PC-9 (cell line): ENCODE measurements around the gene ALG14. TPM values are rescaled to one million over a fixed set of nuclear protein-coding genes. Genes with fewer than 3 reads are reported as not detected.

Experiments used
- Bru-seq: library from RNA; stranded (reverse); fragments of 400-500 nt; gene quantifications from one replicate; lab custom pipeline; 2021; lab: Mats Ljungman, UMichigan
- BruChase-seq, 2 experiments: library from RNA; stranded (reverse); fragments of 400-500 nt; gene quantifications; one replicate each; lab custom pipeline; 2021; lab: Mats Ljungman, UMichigan
- BruUV-seq: library from RNA; stranded (reverse); fragments of 400-500 nt; replicated peaks from 2 replicates; lab custom pipeline; 2021; lab: Mats Ljungman, UMichigan
- CTCF ChIA-PET: fragments of 300-600 bp; sonication (Branson Sonifier 250); formaldehyde crosslinking; loops from one replicate; lab custom pipeline; 2022; ENCODE audit warnings: antibody characterized with exemption; lab: Charles Lee
- POLR2A ChIA-PET: fragments of 300-600 bp; sonication (Branson Sonifier 250); formaldehyde crosslinking; loops from one replicate; lab custom pipeline; 2022; ENCODE audit warnings: antibody characterized with exemption; ENCODE audit not compliant: unreplicated experiment; lab: Charles Lee
- DNase-seq, 2 experiments: peaks; one replicate each; pipeline versions ENCODE4 v3.0.0 to v3.0.0-alpha.2; 2015 to 2022; ENCODE audit warnings: mixed read lengths in 1 of 2
- H2AFZ ChIP-seq: fragments of 200-600 bp; sonication (generic); 2 replicates; pipeline ENCODE4 v1.8.1; 2017; ENCODE audit warnings: antibody characterized with exemption
- H3F3A ChIP-seq: fragments of 200-600 bp; sonication (generic); 2 replicates; pipeline ENCODE4 v1.8.1; 2017; ENCODE audit warnings: antibody characterized with exemption, mild to moderate bottlenecking, low read depth; ENCODE audit not compliant: insufficient read depth
- H3K27ac ChIP-seq: fragments of 200-600 bp; sonication (generic); 2 replicates; pipeline ENCODE4 v1.6.1; 2016; ENCODE audit warnings: mixed run types
- H3K27me3 ChIP-seq: fragments of 200-600 bp; sonication (generic); 2 replicates; pipeline ENCODE4 v1.6.1; 2016; ENCODE audit warnings: low read depth, mixed run types; ENCODE audit not compliant: insufficient read depth
- H3K36me3 ChIP-seq: fragments of 200-600 bp; sonication (generic); 2 replicates; pipeline ENCODE4 v1.6.1; 2016; ENCODE audit warnings: low read depth, mixed run types
- H3K4me1 ChIP-seq: fragments of 200-600 bp; sonication (generic); replicated peaks from 2 replicates; pipeline ENCODE4 v1.6.1; 2016; ENCODE audit warnings: mixed run types; ENCODE audit not compliant: insufficient read depth
- H3K4me2 ChIP-seq: fragments of 200-600 bp; sonication (generic); 2 replicates; pipeline ENCODE4 v1.6.1; 2017; ENCODE audit warnings: mixed run types
- H3K4me3 ChIP-seq: fragments of 200-600 bp; sonication (generic); 2 replicates; pipeline ENCODE4 v1.6.1; 2016; ENCODE audit warnings: mixed run types
- H3K79me2 ChIP-seq: fragments of 200-600 bp; sonication (generic); 2 replicates; pipeline ENCODE4 v1.6.1; 2017; ENCODE audit warnings: low read depth, mixed run types
- H3K9me2 ChIP-seq: fragments of 200-600 bp; sonication (generic); 2 replicates; pipeline ENCODE4 v1.8.1; 2017; ENCODE audit warnings: mild to moderate bottlenecking; ENCODE audit not compliant: insufficient read depth
- H3K9me3 ChIP-seq: fragments of 200-600 bp; sonication (generic); 2 replicates; pipeline ENCODE4 v1.8.1; 2016; ENCODE audit warnings: low read depth; ENCODE audit not compliant: insufficient read depth
- H4K20me1 ChIP-seq: fragments of 200-600 bp; sonication (generic); 2 replicates; pipeline ENCODE4 v1.8.1; 2017; ENCODE audit not compliant: insufficient read depth
- CTCF ChIP-seq: fragments of 200-600 bp; sonication (generic); conservative IDR thresholded peaks from 2 replicates; pipeline ENCODE4 v1.6.1; 2017; ENCODE audit warnings: mixed run types, antibody characterized with exemption, mild to moderate bottlenecking, moderate library complexity
- EZH2 ChIP-seq: fragments of 200-600 bp; sonication (generic); IDR thresholded peaks from 2 replicates; pipeline ENCODE4 v1.8.0; 2017; ENCODE audit warnings: antibody characterized with exemption, low read depth
- intact Hi-C: fragments of 100-400 bp; cut with micrococcal nuclease; formaldehyde crosslinking; loops from one replicate; pipeline ENCODE4 v1.10.0; 2022; ENCODE audit not compliant: unreplicated experiment
- long read RNA-seq: library from polyadenylated mRNA; stranded (forward); transcript quantifications from one replicate; pipeline ENCODE4 v2.0.0, GENCODE V29; 2022
- total RNA-seq: library from RNA; stranded (reverse); gene quantifications from 2 replicates; pipeline ENCODE4 v1.2.3, GENCODE V29; 2021

Gene ALG14
- 7.7 and 8.6 TPM in 2 replicates for total RNA-seq
- percentile 55 among the genes with signal in this experiment for Bru-seq, nascent RNA
- percentile 50 among the genes with signal in this experiment for BruChase-seq, experiment 1, labeled RNA remaining after a 2-hour chase
- BruChase-seq, experiment 2, labeled RNA remaining after a 6-hour chase: percentile 44 among the genes with signal in this experiment
- long read RNA-seq, full-length matches to known transcripts: 22 of 23 reads
- long read RNA-seq, partial matches to known transcripts: 0 of 23 reads
- long read RNA-seq, other reads (novel, unspliced or antisense): 1 of 23 reads

GRCh38 chr1:95072532-95073419 lies at the start of gene ALG14:
Gene ALG14 (minus strand): TSS chr1:95072951. CDS start chr1:95072898, 53 bp downstream.
- Histone ChIP-seq H3K27me3 (no peaks in the 10 kb centered on the region), H3K27ac (peak within 1 kb of the TSS; percentile 38), H3K9me3 (no peaks in the 10 kb centered on the region), H3K79me2 (peaks cover 10% of the 10 kb centered on the region), H4K20me1 (no peaks in the 10 kb centered on the region), H3K9me2 (no peaks in the 10 kb centered on the region), H3K4me2 (peak within 1 kb of the TSS; percentile 81), H3F3A (no peaks in the 10 kb centered on the region), H3K4me3 (peak within 1 kb of the TSS; percentile 68), H3K36me3 (no peaks in the 10 kb centered on the region; the same call in 1 of the 2 replicates), H3K4me1 (peaks cover 6% of the 10 kb centered on the region), H2AFZ (peak within 1 kb of the TSS; percentile 90)
- ChIA-PET POLR2A (interaction anchor here (0.5 to 1.6 kb wide), 6 partner anchors 14 to 1193 kb away, joined by 3 to 11 read pairs (median 4); partner anchors contain the start of genes RWDD3 and TLCD4), CTCF (interaction anchor here (1.1 to 1.5 kb wide), 2 partner anchors 12 to 161 kb away, joined by 4 to 22 read pairs; partner anchors contain the start of gene RWDD3)
- intact Hi-C loops: loop anchor here (1.0 to 5.0 kb wide), 3 partner anchors 44 to 1110 kb away; partner anchors contain the start of gene RWDD3
- no TSS peak for BruUV-seq
- no peak for TF ChIP-seq EZH2
- no peak for TF ChIP-seq CTCF
- peak; percentile 89 to 90 for DNase-seq

- no peak overlapping the region for H2AFZ ChIP-seq
- H3K4me3 ChIP-seq: no peak overlapping the region
- H4K20me1 ChIP-seq: no peaks in the 10 kb centered on the region
- no peak overlapping the region for H3K4me2 ChIP-seq
- intact Hi-C loops: no loop called here
- no peak for DNase-seq
- ChIA-PET POLR2A (no interaction called here), CTCF (no interaction called here)
- TF ChIP-seq CTCF (no peak), EZH2 (no peak)
- H3F3A ChIP-seq: no peaks in the 10 kb centered on the region
- no peaks in the 10 kb centered on the region for H3K9me2 ChIP-seq
- peaks cover 14% of the 10 kb centered on the region for H3K4me1 ChIP-seq
- no peak overlapping the region for H3K27ac ChIP-seq
- no peaks in the 10 kb centered on the region for H3K36me3 ChIP-seq
- BruUV-seq: no TSS peak
- no peaks in the 10 kb centered on the region for H3K27me3 ChIP-seq
- no peaks in the 10 kb centered on the region for H3K9me3 ChIP-seq
- H3K79me2 ChIP-seq: peaks cover 17% of the 10 kb centered on the region
These were observed 49.5 kb upstream of the ALG14 start for GRCh38 chr1:95122151-95122697.

GRCh38 chr1:95119273-95119672 lies 46.5 kb upstream of the ALG14 start:
- Histone ChIP-seq H4K20me1 (no peaks in the 10 kb centered on the region), H3K79me2 (peaks cover 17% of the 10 kb centered on the region), H3K27ac (no peak overlapping the region), H3K9me2 (no peaks in the 10 kb centered on the region), H3K4me1 (peaks cover 29% of the 10 kb centered on the region), H3F3A (peaks cover 18% of the 10 kb centered on the region; the same call in 1 of the 2 replicates), H3K4me3 (no peak overlapping the region), H3K36me3 (no peaks in the 10 kb centered on the region), H2AFZ (no peak overlapping the region), H3K9me3 (no peaks in the 10 kb centered on the region), H3K27me3 (no peaks in the 10 kb centered on the region), H3K4me2 (peak overlapping the region; percentile 97)
- TF ChIP-seq EZH2 (no peak), CTCF (no peak)
- DNase-seq: no peak
- POLR2A ChIA-PET: interaction anchor here (0.7 kb wide), 1 partner anchor 1413 kb away, joined by 5 read pairs; no protein-coding TSS in a partner anchor
- no TSS peak for BruUV-seq
- intact Hi-C loops: no loop called here
- CTCF ChIA-PET: no interaction called here
